ENCODE data around the gene NOS1AP.

- TF ChIP-seq CTCF (conservative IDR thresholded peaks at IDR 0.05 in 1 of 2, IDR thresholded peaks at IDR 0.05 in 1 of 2; ENCODE audit: extremely low read depth in 1 of 2, insufficient read depth in 1 of 2, low read depth in 1 of 2, low read length in 2 of 2) (no peak), EZH2 (IDR thresholded peaks at IDR 0.05; ENCODE audit: borderline replicate concordance, low read length) (no peak)
Measured at GRCh38 chr1:162310337-162310736, 240.8 kb downstream of the NOS1AP start.
